ENCODE measurements around the gene FAM81B. TPM values are rescaled to one million over a fixed set of nuclear protein-coding genes. Genes with fewer than 3 reads are reported as not detected.

FAM81B gene
- total RNA-seq, 1 experiment from 2014 or later, result not detected

- Histone ChIP-seq H3K9me3 (ENCODE audit: low read depth, low read length, poor library complexity, severe bottlenecking) (no peaks in the 10 kb centered on the region), H3K27me3 (replicated peaks; ENCODE audit: insufficient read depth, low read depth, low read length, poor library complexity) (no peaks in the 10 kb centered on the region), H3K4me3 (ENCODE audit: low read depth, low read length, poor library complexity, severe bottlenecking) (no peak overlapping the region), H3K4me1 (ENCODE audit: insufficient read depth, low read length, poor library complexity, severe bottlenecking) (no peaks in the 10 kb centered on the region), H3K36me3 (ENCODE audit: insufficient read depth, low read length, poor library complexity, severe bottlenecking) (no peaks in the 10 kb centered on the region), H3K27ac (ENCODE audit: low read depth, low read length, poor library complexity, severe bottlenecking) (no peak overlapping the region)
- BruUV-seq (replicated peaks), result no TSS peak
- DNase-seq (ENCODE audit: low spot score), result no peak
- intact Hi-C loops (cut with micrococcal nuclease; ENCODE audit: unreplicated experiment), result no loop called here
- no peak for TF ChIP-seq EZH2 (IDR thresholded peaks at IDR 0.05; ENCODE audit: borderline replicate concordance, low read depth, low read length, poor library complexity, severe bottlenecking)
- TF ChIP-seq CTCF (conservative IDR thresholded peaks at IDR 0.05; ENCODE audit: low read depth, low read length), result no peak
- ChIA-PET CTCF (no interaction called here), POLR2A (ENCODE audit: low non-redundant PET) (no interaction called here)
These were observed 50.5 kb downstream of the FAM81B start for GRCh38 chr5:95441636-95442035.

- H3K4me1 ChIP-seq (ENCODE audit: insufficient read depth, low read length, poor library complexity, severe bottlenecking), result no peaks in the 10 kb centered on the region
- no peak overlapping the region for H3K4me3 ChIP-seq (ENCODE audit: low read depth, low read length, poor library complexity, severe bottlenecking)
- DNase-seq (ENCODE audit: low spot score), result no peak
- no TSS peak for BruUV-seq (replicated peaks)
- intact Hi-C loops (cut with micrococcal nuclease; ENCODE audit: unreplicated experiment), result no loop called here
- no peak overlapping the region for H3K27ac ChIP-seq (ENCODE audit: low read depth, low read length, poor library complexity, severe bottlenecking)
- ChIA-PET CTCF (no interaction called here), POLR2A (ENCODE audit: low non-redundant PET) (no interaction called here)
- no peaks in the 10 kb centered on the region for H3K9me3 ChIP-seq (ENCODE audit: low read depth, low read length, poor library complexity, severe bottlenecking)
- no peak for TF ChIP-seq EZH2 (IDR thresholded peaks at IDR 0.05; ENCODE audit: borderline replicate concordance, low read depth, low read length, poor library complexity, severe bottlenecking)
- no peak for TF ChIP-seq CTCF (conservative IDR thresholded peaks at IDR 0.05; ENCODE audit: low read depth, low read length)
- H3K27me3 ChIP-seq (replicated peaks; ENCODE audit: insufficient read depth, low read depth, low read length, poor library complexity), result no peaks in the 10 kb centered on the region
- H3K36me3 ChIP-seq (ENCODE audit: insufficient read depth, low read length, poor library complexity, severe bottlenecking), result no peaks in the 10 kb centered on the region
These were observed 54.3 kb downstream of the FAM81B start for GRCh38 chr5:95445442-95445841.

GRCh38 chr5:95445995-95446394 lies 54.8 kb downstream of the FAM81B start:
- Histone ChIP-seq H3K4me3 (ENCODE audit: low read depth, low read length, poor library complexity, severe bottlenecking) (no peak overlapping the region), H3K27ac (ENCODE audit: low read depth, low read length, poor library complexity, severe bottlenecking) (no peak overlapping the region), H3K27me3 (replicated peaks; ENCODE audit: insufficient read depth, low read depth, low read length, poor library complexity) (no peaks in the 10 kb centered on the region), H3K36me3 (ENCODE audit: insufficient read depth, low read length, poor library complexity, severe bottlenecking) (no peaks in the 10 kb centered on the region), H3K9me3 (ENCODE audit: low read depth, low read length, poor library complexity, severe bottlenecking) (no peaks in the 10 kb centered on the region), H3K4me1 (ENCODE audit: insufficient read depth, low read length, poor library complexity, severe bottlenecking) (no peaks in the 10 kb centered on the region)
- POLR2A ChIA-PET (ENCODE audit: low non-redundant PET), result no interaction called here
- intact Hi-C loops (cut with micrococcal nuclease; ENCODE audit: unreplicated experiment), result no loop called here
- DNase-seq (ENCODE audit: low spot score), result no peak
- TF ChIP-seq CTCF (conservative IDR thresholded peaks at IDR 0.05; ENCODE audit: low read depth, low read length) (no peak), EZH2 (IDR thresholded peaks at IDR 0.05; ENCODE audit: borderline replicate concordance, low read depth, low read length, poor library complexity, severe bottlenecking) (no peak)
- CTCF ChIA-PET, result no interaction called here
- no TSS peak for BruUV-seq (replicated peaks)

Measured in A673 (cell line).